ENCODE measurements around the gene BNC2.
"Not testable (repeated sequence)": the region's sequence is repeated elsewhere in the genome, so short reads cannot be mapped to it uniquely, and the experiment has no call there.

Gene BNC2

GRCh38 chr9:16540743-16541613 is 329.5 kb downstream of the BNC2 start:
- DNase-seq (ENCODE audit: low read depth): no peak

GRCh38 chr9:16539626-16540025 is 330.8 kb downstream of the BNC2 start:
- DNase-seq (ENCODE audit: low read depth): not testable (repeated sequence)

- DNase-seq (ENCODE audit: low read depth): no peak
These were observed 334.9 kb downstream of the BNC2 start for GRCh38 chr9:16535555-16535954.

- DNase-seq (ENCODE audit: low read depth): peak; percentile 53
These were observed 337.6 kb downstream of the BNC2 start for GRCh38 chr9:16532681-16533450.

DNA sequence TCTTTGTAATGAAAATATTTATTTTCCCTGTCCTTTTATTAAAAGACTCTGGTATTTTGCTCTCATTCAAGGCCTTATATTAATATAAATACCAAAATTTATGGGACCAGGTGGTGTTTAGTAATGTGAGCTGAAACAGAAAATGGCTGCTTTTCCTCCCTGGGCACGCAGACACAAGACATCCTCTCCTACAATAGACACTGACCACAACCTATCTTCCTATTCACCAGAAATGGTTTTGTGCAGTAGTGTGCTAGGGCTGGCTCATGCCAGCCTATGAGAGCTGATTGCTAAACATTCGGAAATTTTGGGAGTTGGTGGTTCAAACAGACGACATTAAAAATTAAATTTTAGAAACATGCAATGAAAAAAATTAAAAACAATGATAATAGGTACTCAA is 338.2 kb downstream of the BNC2 start:
- DNase-seq (ENCODE audit: low read depth): no peak

DNA sequence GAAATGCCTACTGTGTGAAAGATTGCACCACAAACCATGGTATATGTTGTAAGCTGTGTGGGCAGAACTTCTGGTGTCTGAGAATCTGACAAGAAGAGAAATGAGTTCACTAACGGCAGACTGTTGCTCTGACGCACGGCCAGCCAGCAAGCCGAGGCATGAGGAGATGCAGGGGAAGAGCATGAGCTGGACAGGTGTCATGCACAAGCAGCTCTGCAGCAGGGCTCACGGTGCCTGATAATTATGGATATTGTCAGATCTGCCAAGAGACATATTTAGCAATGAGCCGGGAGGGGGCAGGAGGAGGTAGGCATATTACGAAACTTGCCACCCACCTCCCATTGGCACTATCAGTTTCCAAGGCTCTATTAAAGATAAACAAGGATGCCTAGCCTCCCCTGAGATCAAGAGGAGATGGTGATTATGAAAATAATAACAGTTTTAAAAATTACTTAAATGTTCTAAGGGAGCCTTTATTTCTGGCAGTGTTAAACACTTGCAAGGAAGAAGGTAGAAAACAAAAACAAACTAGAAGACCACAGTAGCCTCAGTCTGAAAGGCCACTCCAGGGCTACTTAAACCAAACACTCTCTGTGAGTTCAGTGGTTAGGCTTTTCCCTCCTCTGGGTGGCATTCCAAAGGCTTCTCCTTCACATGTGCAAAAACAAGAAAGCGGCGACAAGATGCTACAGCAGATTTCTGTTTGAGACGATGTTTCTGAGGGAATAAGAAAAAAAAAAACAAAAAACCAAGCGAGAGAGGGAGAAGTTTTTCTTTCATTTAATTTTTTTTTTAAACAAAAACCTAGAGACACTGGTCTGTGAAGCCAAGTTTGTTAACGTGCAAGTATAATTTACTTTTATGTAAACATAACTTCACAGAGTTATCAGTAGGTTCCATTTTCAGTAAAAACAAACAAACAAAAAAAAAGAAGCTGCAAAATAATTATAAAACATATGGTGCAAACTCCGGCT is 339.5 kb downstream of the BNC2 start:
- DNase-seq (ENCODE audit: low read depth): no peak

DNA sequence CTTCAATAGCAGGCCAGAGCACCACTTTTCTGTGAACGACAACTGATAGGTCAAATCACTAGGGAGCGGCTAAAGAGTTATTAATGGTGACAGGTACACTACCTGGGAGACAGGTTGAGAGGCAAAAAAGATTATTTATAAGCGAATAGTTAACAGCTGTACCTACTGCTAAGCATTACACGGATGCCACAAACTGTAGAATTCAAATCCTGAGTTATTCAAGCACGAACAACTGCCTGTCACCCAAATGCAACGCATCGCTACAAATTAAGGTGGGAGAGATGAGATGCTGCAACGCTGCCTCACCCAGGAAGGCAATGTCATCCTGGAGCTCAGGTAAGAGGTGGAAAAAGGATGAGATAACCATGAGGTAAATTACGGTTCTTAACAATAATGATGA is 342.9 kb downstream of the BNC2 start:
- no peak for DNase-seq (ENCODE audit: low read depth)

DNA sequence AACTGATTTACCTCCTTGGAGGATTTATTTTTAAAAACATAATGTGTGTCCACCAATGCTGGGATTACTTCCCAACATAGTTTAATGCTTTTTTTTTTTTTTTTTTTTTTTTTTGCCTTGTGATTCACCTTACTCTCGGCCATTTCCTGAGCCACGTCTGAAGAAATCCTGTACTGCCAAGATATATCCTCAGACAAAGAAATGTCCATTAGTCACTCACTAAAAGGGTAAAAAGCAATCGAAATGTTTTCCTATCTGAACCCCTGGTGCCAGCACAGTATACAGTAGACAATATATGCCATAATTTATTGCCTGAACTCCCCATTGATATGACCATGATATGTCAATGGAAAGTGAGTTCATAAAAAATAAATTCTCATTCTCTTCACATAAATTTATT is 344.1 kb downstream of the BNC2 start:
- no peak for DNase-seq (ENCODE audit: low read depth)

DNA sequence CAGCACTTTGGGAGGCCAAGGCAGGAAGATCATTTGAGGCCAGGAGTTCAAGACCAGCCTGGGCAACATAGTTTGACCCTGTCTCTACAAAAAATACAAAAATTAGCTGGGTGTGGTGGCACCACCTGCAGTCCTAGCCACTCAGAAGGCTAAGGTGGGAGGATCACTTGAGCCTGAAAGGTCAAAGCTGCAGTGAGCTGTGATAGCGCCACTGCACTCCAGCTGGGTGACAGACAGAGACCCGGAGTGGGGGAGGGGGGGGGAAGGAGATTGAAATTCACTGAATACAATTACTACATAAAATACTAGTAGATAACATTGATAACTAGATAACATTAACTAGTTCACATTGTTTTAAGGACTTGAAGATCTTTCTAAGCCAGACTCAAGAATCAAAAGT is 345.6 kb downstream of the BNC2 start:
- no peak for DNase-seq (ENCODE audit: low read depth)

GRCh38 chr9:16524078-16524477 is 346.4 kb downstream of the BNC2 start:
- no peak for DNase-seq (ENCODE audit: low read depth)

DNA sequence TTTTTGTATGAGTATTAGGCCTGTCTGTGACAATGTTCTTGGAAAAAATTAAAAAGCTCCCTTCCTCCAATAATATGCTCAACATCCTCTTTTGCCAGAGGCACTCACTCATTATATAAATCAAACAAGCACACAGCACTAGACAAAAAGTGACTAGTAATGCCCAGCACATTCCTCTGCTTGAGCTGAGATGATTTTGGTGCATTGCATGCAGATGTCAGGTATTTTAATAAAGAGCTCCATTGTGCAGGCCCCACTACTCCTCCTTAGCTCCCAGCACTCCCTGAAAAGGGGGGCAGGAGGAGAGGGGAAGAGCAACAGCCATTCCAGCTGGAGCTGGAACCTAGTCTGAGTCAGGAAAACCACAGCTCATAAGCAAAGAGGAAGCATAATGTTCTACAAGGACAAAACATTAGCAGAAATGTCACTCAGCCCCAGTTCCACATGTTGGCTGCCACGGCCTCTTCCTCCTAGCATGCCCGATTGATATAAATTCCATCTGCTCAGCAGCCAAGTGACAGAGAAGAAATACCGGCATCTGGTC is 348.5 kb downstream of the BNC2 start:
- peak; percentile 41 for DNase-seq (ENCODE audit: low read depth)

DNA sequence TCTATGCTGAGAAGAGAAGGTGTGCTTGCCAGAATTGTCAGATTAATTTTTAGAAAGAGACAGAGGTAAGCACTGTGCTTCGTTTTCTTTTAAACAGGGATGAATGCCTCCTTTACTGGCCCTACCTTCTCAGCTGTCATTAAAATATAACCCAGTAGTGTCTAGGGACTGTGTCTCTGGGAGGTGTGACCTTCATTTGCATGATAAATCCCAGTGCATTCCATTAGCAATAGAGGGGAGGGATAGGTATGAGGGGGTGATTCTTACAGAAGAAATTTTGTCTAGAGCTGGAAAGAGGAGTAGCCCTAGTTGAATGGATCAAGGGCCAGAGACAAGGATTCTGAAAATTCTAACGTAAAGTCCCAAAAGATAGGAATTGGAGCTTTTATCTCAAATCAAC is 351.5 kb downstream of the BNC2 start:
- no peak for DNase-seq (ENCODE audit: low read depth)

DNA sequence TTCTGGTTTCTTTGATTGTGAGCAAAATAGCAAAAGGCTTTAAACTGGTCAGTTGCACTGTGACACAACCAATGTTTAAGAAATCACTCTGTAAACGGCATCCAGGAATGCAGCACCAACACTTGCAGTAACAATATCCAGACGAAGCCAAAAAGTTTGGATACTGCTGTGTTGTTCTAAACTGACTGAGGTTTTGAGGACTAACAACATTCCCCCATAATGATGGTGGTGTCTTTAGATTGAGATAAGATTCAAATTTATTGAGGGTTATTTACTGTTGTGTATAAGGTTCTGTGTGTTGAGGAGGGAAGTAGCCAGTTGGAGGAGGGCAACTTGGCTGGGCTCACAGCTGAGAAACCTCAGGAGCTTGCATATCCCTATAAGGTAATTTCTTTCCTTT is 353.6 kb downstream of the BNC2 start:
- no peak for DNase-seq (ENCODE audit: low read depth)

GRCh38 chr9:16515879-16516301 is 354.6 kb downstream of the BNC2 start:
- DNase-seq (ENCODE audit: low read depth): peak; percentile 74

GRCh38 chr9:16515207-16515606 is 355.3 kb downstream of the BNC2 start:
- DNase-seq (ENCODE audit: low read depth): no peak

GRCh38 chr9:16514131-16514530 is 356.3 kb downstream of the BNC2 start:
- DNase-seq (ENCODE audit: low read depth): no peak

- DNase-seq (ENCODE audit: low read depth): no peak
These were observed 358.2 kb downstream of the BNC2 start for GRCh38 chr9:16512281-16512680.

GRCh38 chr9:16510482-16510881 is 360.0 kb downstream of the BNC2 start:
- DNase-seq (ENCODE audit: low read depth): no peak

GRCh38 chr9:16509997-16510396 is 360.5 kb downstream of the BNC2 start:
- no peak for DNase-seq (ENCODE audit: low read depth)

GRCh38 chr9:16505199-16505598 is 365.3 kb downstream of the BNC2 start:
- no peak for DNase-seq (ENCODE audit: low read depth)

- DNase-seq (ENCODE audit: low read depth): no peak
These were observed 368.7 kb downstream of the BNC2 start for GRCh38 chr9:16501726-16502125.

GRCh38 chr9:16501141-16501540 is 369.3 kb downstream of the BNC2 start:
- DNase-seq (ENCODE audit: low read depth): no peak
